HG03442 (cell line): ENCODE data around the gene TNS3.

ENCODE experiments used
- ATAC-seq: cut with Tn5 transposase; IDR thresholded peaks from one replicate; pipeline ENCODE4 v1.9.1; 2021; ENCODE audit warnings: mild to moderate bottlenecking, moderate library complexity; ENCODE audit not compliant: unreplicated experiment

The TNS3 gene

DNA sequence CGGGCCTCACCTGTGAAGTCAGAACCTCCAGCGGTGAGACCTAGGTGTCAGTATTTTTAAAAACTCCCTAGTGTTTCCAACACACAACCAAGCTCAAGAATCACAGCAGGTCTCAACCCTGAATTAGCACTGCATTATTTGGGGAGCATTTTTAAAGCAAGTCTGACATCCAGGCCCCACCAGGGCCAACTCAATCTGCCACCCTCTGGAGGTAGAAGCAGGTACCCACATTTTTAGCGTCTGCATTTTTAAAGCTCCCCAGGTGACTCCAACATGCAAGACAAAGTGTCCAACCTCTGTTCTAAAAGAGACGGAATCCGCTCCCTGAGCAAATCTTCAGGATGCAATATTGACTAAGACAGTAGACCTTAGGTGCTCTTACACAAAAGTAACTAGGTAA is 225.7 kb downstream of the TNS3 start:
- ATAC-seq, result no peak

DNA sequence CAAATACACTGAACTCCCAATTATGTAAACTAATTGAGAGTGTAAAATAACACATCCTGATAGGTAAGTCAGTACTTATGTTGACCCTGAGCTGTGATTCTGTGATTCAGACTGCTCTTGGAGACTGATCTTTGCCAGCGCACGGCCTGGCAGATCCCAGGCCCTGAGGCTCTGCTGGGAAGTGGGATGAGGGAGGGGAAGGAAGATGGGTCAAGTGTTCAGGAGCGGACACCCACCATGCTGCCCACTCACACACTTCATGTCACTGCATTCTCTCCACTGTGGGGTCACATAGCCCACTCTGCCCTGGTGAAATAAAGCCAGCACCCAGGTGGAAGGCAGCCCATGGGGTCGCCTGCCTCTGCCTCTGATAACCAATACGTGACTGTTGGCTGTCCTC is 226.2 kb downstream of the TNS3 start:
- no peak for ATAC-seq

DNA sequence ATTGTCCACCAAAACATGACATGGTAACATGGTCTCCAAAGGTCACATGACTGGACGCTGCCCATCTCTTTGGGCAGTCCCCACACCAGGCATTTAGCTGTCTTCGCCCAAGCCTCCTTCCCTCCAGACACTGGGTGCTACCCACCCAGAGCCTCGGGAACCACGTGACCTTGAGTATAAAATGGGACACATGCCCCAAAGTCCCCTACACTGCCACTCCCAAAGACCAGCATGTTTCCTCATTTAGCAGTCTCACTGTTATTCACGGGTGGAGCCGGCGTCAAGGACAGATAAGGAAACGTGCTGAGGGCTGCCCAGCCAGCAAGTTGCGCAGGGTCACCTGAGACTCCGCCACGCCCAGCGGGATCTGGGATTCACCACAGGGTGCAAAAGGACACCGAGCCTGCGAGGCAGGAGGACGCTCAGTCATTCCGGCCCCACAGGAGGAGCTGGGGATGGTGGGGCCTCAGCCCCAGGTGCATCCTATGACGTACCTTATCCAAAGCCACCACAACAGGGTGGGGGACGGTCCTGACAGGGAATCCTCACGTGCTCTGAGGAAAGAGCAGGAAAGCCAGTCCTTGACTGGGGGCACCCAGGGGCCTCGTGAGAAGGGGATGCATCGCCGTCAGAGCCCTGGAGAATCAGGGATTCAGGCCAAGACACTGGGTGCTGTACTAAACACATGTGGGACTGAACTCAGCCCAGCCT is 226.9 kb downstream of the TNS3 start:
- ATAC-seq, result no peak

DNA sequence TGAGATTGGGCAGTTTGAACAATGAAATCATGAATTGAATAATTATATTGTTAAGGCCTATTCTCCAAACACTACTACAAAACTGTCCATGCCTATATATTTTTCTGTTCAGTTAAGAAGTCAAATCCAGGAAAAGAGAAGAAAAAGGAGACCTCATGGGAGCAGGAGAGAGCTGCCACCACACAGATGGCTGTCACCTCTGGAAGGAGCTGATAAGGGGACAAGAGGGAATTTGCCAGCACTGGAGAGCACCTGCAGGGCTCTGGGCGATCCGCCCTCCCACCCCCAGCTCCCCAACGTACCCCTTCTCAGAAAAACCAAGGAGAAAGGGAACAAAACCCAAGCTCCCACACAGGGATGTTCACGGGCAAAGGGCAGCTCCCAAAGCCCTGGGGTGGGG is 227.8 kb downstream of the TNS3 start:
- no peak for ATAC-seq

DNA sequence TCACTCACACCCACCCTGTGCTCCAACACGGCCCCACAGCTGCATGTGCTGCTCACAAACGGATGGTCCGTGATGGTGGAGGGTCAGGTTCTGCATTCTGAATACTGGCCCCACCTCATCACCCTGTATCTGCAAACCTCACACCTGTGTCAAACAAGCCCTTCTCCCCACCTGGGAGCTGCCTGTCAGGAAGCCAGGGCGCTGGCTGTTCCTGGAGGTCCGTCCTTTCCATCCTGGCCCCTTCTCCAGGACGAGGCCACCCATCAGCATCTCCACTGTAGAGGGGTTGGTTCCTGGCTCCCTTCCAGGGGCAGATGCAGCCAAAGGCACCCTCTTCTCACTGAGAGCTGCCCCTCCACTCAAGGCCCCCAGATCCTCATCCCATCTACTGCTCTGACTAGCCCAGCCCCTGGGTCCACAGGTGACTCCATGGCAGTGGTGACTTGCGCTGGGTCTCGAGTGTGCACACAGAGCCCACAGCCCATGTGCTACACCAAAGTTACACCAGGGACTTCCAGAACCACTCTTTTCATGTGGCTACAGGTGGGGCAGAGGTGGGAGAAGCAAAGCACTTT is 229.4 kb downstream of the TNS3 start:
- ATAC-seq, result no peak

DNA sequence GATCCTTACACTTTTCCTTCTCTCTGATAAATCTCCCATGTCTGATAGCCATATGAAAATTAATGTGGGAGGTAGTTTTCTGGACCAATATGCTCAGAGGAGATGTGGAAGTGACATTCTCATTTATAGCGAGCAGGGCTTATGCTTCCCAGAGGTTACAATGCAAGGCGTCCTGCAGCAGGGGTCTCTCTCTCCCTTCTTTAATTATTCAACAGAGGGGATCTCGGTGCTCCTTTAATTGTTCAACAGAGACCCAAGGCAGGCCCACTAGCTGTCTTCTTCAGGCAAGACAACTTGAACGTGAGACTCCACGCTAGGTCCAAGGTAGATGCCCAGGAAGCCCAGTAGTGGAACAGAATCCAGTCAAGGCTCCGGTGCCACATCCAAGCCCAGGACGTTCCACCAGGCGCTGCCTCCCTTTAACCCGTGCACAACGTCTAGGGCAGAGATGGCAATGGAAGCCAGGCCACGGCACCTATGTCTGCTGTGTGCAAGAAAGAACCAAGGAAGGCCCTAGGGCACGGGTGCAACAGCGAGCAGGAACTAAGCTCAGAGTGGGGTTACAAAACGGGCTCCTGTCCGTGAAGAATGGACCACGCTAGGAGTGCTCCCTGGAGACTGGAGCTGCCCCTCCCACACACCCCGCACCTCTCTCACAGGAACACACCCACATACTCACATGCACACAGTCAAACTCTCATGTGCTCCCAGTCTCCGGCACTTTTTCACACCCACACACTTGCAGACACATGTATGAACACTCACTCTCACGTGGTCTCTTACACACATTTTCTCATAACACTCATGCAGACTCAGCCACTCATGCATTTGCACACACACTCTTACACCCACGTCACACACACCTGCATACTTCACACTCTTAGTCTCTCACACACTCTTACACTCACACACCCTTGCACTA is 230.4 kb downstream of the TNS3 start:
- no peak for ATAC-seq

DNA sequence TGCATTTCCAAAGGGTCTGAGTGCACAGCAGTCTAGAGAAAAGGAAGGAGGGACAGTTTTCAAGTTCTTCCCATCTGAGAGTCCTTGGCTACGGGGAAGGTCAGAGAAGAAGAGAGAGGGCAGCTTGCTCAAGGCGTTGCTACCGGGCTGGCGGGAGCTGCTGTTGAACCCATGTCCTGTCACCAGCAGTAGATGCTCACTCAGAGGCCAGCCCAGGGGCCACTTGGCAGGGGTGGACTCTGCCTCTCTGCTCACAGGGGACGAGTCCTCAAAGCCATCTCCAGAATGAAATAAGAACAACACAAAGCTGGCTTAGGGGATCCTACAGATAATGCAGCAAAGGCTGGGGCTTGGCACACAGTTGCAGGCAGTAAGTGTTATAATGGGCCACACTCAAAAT is 231.5 kb downstream of the TNS3 start:
- no peak for ATAC-seq

DNA sequence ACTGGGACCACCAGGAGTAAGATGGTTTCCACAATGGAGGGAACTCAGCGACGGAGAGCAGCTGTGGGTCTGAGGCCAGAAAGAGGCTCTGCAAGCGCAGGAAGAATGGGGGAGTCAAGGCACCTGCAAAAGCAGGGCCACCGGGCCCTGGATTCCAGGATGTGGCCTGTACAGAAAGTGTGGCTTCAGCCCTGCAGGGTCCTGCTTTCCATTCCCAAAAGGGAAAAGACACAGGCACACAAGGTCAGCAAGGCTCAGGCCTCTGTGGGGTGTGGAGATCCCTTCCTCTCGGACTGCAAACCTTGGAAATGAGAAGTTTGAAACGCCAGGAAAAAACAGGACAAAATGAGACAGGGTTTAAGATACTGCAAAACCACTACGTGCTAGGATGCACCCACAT is 232.5 kb downstream of the TNS3 start:
- no peak for ATAC-seq

DNA sequence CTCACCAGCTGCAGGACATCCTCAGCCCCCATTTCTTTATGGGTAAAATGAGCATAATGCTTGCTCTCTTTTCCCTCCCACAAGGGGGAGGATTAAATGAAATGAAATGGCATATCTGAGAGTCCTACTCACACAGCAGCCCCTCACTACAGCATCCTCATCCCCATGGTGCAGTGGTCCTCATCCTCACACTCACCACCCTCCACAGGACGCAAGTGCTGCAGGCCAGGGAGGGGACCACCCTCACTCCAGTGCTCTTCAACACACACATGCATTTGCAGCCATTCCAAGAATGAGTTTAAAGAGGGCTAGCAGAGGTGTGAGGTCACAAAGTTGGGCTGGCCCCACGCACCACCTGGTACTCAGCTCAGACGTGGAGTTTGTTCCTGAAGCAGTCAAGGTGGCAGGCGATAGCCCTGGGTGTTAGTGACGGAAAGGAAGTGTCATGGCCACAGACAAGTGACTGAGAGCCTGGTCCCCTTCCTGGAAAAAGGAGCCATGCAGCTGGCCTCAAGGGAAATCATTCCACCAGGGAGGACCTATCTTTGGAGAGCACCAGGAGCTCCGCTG is 234.0 kb downstream of the TNS3 start:
- no peak for ATAC-seq

DNA sequence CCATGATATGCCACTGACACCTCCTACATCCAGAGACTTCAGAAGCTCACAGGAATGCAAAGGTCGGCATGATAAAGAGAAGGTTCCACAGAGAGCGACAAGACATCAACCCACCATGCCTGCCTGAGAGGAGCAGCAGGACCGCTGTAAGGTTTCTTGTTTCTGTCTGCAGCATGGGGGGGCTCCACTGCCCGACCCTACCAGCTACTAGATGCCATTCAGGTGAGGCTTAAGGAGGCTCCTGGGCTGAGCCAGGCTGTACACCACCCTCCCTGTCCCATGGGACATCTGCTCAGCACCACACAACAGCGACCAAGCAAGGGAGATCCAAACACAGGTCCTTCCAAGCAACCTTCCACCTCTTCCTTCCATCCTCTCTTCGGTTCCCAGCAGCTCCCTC is 234.6 kb downstream of the TNS3 start:
- no peak for ATAC-seq

DNA sequence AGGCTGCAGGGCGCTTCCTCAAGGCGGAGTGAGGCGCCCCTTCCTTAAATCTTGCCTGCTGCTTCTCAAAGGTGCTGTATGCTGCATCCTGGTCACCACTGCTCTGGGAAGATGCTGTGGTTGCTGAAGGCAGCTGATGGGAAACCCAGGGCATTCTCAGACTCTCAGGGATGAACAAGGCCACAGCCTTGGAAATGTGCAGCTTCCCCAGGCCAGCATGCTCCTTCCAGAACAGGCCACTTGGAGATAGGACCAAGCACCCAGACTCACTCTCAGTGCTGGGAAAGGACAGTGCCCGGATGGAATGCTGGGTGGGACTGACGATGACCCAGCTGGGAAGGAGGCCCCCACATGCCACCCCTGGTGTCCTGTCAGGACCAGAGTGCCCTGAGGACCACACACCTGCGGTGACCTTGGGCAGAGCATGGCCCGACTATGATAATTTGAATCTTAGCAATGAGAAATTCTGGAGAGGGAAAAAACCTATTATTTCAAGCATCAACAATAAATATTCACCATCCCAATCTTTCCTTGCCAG is 235.5 kb downstream of the TNS3 start:
- no peak for ATAC-seq

DNA sequence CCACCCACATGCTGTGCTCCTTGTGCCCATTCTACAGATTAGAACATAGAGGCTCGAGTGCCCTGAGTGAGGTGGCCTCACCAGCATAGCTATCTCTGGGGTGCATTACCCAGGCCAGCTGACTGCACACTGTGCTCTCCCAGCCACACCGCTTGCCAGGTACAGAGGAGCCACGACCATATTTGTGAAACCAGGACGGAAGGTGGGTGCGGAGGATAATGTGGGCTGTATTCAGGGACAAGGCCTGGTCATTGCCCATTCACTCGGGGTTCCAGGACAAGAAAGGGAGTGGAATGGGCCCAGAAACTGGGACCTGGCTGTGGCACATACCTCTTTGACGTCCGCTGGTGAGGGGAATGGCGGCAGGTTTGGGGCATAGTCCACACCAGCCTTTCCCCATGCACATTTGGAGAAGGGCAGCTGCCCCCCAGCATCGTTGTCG is 236.0 kb downstream of the TNS3 start:
- ATAC-seq, result no peak

DNA sequence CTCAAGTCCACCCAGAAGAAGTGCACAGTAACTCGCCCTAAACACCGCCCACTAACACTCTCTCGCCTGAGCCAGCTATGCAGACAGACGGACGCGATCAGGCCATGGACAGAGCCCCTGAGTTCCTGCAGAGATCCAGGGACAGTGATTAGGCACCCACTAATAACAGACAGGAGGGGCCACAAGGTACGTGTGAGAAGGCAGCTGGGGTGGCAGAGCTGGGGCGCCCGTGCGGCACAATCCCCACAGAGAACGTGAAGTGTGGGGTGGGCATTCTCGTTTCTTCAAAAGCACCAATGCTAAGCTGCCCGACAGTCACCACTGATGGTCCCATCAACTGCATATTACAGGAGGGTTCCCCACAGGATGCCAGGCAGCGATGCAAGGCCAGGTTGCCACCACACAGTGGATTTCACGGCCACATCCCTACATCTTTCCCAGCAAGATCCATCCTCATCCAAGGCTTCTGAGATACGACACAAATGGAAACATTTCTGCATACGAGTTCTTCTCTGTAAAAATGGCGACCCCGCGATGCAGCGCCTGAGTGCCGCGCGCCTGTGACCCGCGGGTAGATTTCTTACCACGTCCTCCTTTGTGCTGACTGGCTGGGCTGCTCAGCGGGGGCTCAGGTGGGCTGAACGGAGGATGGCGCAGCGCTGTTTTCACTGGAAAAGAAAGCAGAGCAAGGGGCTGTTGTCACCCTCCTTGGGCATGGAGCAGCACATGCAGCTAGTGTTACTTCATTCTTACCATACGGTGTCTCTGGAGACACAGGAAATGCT is 237.5 kb downstream of the TNS3 start:
- no peak for ATAC-seq

DNA sequence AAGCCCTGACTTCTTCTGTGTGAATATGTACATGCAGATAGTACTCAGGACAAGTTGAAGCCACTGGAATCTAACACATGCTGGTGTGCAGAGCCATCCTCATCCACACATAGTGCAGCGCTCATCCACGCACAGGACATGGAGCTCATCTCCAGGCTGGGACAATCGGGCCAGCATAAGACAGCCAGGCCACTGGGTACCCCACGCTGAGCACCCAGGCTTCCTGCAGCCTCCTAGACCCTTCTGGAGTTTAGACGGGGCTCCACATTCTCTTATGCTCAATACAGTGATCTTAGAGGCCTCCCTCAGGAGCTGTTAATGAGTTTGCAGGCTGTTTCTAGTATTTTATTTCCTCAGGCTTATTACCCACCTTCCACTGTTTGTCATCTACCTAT is 238.9 kb downstream of the TNS3 start:
- no peak for ATAC-seq

DNA sequence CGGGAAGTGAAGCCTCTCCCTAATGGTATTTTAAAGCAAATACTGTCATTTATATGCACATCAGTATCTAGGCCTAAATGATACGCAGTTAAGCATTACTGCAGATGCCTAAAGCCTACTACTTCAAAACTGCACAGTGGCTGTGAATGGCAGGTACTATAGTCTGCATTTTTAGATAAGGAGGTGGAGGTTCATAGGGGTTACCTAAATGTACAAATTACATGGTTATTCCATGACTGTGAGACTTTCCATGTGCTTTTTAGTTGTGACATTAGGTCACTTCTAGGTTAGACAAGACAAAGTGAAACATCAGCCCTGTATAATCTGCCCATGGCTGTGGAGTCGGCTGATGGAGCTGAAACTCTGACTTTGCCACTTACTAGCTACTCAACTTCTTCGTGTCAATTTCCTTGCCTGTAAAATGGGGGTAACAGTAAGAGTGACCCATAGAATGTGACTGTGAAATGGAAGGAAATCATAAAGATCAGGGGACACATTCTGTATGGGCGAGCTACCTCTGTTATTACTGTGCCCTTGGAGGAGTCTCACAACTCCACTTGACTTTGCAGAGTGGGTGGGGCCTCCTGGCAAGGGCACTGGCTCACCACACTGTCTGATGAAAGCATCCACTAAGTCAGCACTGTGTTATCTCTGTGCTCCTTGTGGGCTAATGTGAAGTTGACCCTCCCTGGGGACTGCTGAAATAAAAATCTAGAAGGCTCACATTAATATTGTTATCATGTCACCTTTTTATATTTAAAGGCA is 239.4 kb downstream of the TNS3 start:
- ATAC-seq, result no peak

DNA sequence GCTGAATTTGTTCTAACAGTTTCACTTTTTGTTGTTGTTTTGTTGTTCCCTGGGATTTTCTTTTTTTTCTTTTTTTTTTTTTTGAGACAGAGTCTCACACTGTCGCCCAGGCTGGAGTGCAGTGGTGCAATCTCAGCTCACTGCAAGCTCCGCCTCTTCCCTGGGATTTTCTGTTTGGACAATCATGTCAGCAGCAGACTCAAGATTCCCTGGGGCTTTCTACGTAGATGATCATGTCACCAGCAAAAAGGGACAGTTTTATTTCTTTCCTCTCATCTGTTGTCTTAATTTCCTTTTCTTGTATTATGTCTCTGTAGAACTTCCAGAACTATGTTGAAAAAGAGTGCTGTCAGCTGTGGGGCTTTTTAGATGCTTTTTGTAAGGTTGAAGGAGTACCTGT is 241.4 kb downstream of the TNS3 start:
- ATAC-seq, result no peak

DNA sequence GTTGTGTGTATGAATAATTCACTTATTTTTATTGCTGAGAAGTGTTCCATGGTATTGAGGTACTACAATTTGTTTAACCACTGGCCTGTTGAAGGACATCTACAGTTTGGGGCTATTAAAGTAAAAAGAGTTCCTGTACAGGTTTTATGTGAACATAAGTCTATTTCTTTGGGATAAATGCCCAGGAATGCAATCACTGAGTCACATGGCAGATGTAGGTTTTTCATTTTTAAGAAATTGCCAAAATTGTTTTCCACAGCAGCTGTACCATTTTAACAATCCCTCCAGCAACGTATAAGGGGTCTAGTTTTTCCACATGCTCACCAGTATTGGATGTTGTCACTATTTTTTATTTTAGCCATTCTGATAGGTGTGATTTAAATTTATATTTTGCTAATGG is 243.9 kb downstream of the TNS3 start:
- ATAC-seq, result no peak

DNA sequence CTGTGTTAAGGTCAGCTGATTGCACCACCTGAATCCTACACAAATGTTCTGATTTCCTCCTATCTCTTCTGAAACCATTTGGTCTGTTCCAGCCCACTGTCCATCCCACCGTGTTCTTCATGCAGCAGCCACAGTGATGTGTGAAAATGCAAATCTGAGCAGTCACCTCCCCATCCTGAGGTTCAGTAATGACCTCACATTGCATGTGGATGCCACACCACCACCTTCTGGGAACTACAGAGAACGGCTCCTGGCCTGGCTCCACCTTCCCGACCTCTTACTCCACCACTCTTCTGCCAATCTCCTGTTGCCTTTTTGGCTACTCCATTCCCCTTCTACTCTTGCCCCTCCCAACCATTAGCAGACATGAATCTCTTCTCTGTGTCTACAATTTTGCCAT is 244.4 kb downstream of the TNS3 start:
- ATAC-seq, result peak; percentile 99

DNA sequence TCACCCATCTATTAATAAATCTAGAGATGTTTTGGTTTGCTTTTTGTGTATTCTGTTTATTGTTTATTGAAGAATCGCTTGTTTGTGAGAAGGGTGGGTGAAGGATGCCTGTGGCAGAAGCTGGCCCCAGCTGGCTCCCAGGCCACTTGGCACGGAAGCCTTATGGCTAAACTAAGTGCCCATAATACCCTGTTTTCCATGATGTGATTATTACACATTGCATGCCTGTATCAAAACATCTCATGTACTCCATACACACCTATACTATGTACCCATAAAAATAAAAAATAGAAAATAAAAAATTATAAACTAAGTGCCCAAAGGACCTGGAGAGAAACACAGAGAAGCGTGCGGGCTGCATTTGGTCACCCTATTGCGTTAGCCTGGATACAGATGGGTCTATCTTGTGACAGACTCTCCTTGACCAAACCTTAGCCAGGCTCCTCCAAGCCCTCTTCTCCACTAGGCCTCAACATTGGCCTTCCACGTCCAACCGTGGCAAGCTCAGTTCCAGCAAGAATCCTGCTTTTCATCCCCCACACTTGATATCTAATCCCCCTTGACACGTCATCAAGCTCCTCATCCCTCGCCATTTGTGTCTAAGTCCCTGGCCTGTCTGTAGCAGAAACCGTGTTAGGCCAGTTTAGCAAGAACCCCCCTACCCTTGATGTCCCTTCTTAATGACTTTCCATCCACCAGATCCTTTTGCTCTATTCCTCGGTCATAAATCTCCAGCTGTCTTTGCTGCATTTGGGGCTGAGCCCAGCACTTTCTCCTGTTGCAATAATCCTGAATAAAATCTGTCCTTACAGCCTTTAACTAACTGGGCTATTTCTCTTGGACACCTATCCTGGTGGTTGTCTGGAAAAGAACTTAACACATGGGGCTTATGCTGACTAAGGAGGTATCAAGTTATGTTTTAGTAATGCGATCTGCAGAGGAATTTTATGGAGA is 245.2 kb downstream of the TNS3 start:
- no peak for ATAC-seq
